ENCODE measurements around the gene SMIM45.

DNA sequence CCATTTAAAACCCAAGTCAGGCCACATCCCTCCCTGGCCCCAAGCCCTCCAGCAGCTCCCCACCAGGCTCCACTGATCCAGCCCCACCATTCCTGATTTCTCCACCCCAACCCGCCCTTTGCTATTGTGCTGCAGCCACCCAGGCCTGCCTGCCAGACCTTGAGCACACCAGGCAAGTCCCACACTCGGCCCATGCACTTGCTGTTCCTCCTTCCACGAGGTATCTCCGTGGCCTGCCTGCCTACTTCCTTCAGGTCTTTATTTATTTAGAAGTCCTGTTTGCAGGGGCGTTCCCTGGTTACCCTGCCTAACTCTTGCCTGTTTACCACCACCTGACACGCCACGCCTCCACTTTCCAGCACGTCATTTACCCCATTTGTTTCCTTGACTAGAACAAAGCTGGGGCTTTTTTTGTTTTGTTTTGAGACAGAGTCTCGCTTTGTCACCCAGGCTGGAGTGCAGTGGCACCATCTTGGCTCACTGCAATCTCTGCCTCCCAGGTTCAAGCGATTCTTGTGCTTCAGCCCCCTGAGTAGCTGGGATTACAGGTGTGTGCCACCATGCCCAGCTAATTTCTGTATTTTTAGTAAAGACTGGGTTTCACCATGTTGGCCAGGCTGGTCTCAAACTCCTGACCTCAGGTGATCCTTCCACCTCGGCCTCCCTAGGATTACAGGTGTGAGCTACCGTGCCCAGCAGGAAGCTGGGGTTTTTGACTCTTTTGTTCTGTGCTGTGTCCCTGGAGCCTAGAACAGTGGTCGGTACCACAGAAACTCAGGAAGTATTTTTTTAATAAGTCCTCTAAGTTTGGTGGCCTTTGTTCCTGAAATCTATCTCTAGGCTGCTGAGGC, 11.7 kb upstream of the SMIM45 start:
- TF ChIP-seq, protein P1, sequence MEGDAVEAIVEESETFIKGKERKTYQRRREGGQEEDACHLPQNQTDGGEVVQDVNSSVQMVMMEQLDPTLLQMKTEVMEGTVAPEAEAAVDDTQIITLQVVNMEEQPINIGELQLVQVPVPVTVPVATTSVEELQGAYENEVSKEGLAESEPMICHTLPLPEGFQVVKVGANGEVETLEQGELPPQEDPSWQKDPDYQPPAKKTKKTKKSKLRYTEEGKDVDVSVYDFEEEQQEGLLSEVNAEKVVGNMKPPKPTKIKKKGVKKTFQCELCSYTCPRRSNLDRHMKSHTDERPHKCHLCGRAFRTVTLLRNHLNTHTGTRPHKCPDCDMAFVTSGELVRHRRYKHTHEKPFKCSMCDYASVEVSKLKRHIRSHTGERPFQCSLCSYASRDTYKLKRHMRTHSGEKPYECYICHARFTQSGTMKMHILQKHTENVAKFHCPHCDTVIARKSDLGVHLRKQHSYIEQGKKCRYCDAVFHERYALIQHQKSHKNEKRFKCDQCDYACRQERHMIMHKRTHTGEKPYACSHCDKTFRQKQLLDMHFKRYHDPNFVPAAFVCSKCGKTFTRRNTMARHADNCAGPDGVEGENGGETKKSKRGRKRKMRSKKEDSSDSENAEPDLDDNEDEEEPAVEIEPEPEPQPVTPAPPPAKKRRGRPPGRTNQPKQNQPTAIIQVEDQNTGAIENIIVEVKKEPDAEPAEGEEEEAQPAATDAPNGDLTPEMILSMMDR (IDR thresholded peaks at IDR 0.05; ENCODE audit: borderline replicate concordance, extremely low read depth, low read length, poor library complexity, severe bottlenecking), result no peak
- TF ChIP-seq EZH2 (IDR thresholded peaks at IDR 0.05; ENCODE audit: borderline replicate concordance, low read depth, low read length, severe bottlenecking), result no peak

All from DND-41 (cell line).